K562 (cell line): Measurements from ENCODE around the gene ARHGEF7. TPM values are rescaled to one million over a fixed set of nuclear protein-coding genes. Genes with fewer than 3 reads are reported as not detected.
A peak's percentile ranks its signal among the peaks of the same experiment; 100 is the strongest.

ENCODE experiments used
- ATAC-seq: fragments of 200-7000 bp; cut with Tn5 transposase; 3 replicates; pipeline ENCODE4 v1.9.1; 2020; ENCODE audit warnings: moderate library complexity
- BruUV-seq: library from RNA; stranded (reverse); fragments of 400-500 nt; replicated peaks from 2 replicates; lab custom pipeline; 2021; lab: Mats Ljungman, UMichigan
- CTCF ChIA-PET: fragments of 300-600 bp; formaldehyde crosslinking; extraction: SDS; loops from one replicate; lab custom pipeline; 2021; ENCODE audit warnings: low intra/inter-chr PET ratio; lab: Yijun Ruan, JAX
- POLR2A ChIA-PET: fragments of 300-600, 350-650 bp; sonication (Branson Sonifier 250); formaldehyde crosslinking; extraction: SDS; loops from one replicate; lab custom pipeline; 2021; ENCODE audit warnings: antibody characterized with exemption, inconsistent platforms; lab: Yijun Ruan, JAX
- DNase-seq, 4 experiments: peaks; one replicate each; pipeline versions ENCODE4 v3.0.0 to v3.0.0-alpha.2; 2011 to 2018; ENCODE audit warnings: low spot score in 3 of 4, mixed read lengths in 3 of 4; ENCODE audit errors: extremely low read depth in 1 of 4
- FAIRE-seq: peaks from 2 replicates; lab custom pipeline; 2011; peaks lifted over from hg19 to GRCh38; lab: Jason Lieb, UNC
- H2AFZ ChIP-seq: 2 replicates; pipeline ENCODE4 v1.6.0; 2011; ENCODE audit warnings: low read depth, low read length, control low read depth, inconsistent platforms
- H3K27ac ChIP-seq: fragments of 200-600 bp; 3 replicates; pipeline ENCODE4 v1.8.0; 2011; ENCODE audit warnings: low read depth, mild to moderate bottlenecking, control low read depth, inconsistent platforms, low read length, moderate library complexity, mixed read lengths; ENCODE audit errors: extremely low read depth
- H3K27me3 ChIP-seq, 2 experiments: fragments of 300-600 bp in 1 of 2; 2 replicates in 1 of 2; 3 replicates in 1 of 2; pipeline versions ENCODE4 v1.6.0 to v1.8.0; 2011; ENCODE audit warnings: inconsistent platforms in 2 of 2, low read length in 2 of 2, mild to moderate bottlenecking in 1 of 2, mixed read lengths in 1 of 2, moderate library complexity in 1 of 2; ENCODE audit not compliant: control insufficient read depth in 2 of 2, insufficient read depth in 2 of 2
- H3K36me3 ChIP-seq: fragments of 300-600 bp; 3 replicates; pipeline ENCODE4 v1.8.0; 2011; ENCODE audit warnings: mild to moderate bottlenecking, low read length, inconsistent platforms; ENCODE audit not compliant: control insufficient read depth, insufficient read depth
- H3K4me1 ChIP-seq, 2 experiments: fragments of 200-600 bp in 1 of 2; replicated peaks in 1 of 2; 2 replicates in 1 of 2; 3 replicates in 1 of 2; pipeline versions ENCODE4 v1.5.1 to v1.8.0; 2011; ENCODE audit warnings: inconsistent platforms in 2 of 2, low read length in 2 of 2, mild to moderate bottlenecking in 1 of 2, mixed read lengths in 1 of 2, moderate library complexity in 1 of 2; ENCODE audit not compliant: control insufficient read depth in 2 of 2, insufficient read depth in 2 of 2
- H3K4me2 ChIP-seq: 2 replicates; pipeline ENCODE4 v1.6.1; 2011; ENCODE audit warnings: low read length, control low read depth, inconsistent platforms, mixed read lengths; ENCODE audit not compliant: insufficient read depth
- H3K4me3 ChIP-seq: fragments of 200-600 bp; sonication (generic), shearing (Covaris generic); 2 replicates; pipeline ENCODE4 v1.5.1; 2016; ENCODE audit warnings: control low read depth, inconsistent platforms
- H3K79me2 ChIP-seq: fragments of 200-600 bp; 3 replicates; pipeline ENCODE4 v1.8.0; 2011; ENCODE audit warnings: low read length, inconsistent platforms; ENCODE audit not compliant: control insufficient read depth, insufficient read depth
- H3K9ac ChIP-seq, 2 experiments: 2 replicates each; pipeline versions ENCODE4 v1.6.0 to v1.6.1; 2011; ENCODE audit warnings: low read depth in 2 of 2, low read length in 2 of 2, control low read depth in 1 of 2, inconsistent platforms in 1 of 2, mild to moderate bottlenecking in 1 of 2, mixed read lengths in 1 of 2; ENCODE audit not compliant: insufficient read depth in 1 of 2
- H3K9me1 ChIP-seq: one replicate; pipeline ENCODE4 v1.6.0; 2011; ENCODE audit warnings: inconsistent platforms, mild to moderate bottlenecking, low read length, moderate library complexity; ENCODE audit not compliant: control insufficient read depth, insufficient read depth
- H3K9me3 ChIP-seq: replicated peaks from 2 replicates; pipeline ENCODE4 v1.5.1; 2011; ENCODE audit warnings: low read depth, low read length, inconsistent platforms; ENCODE audit not compliant: control insufficient read depth, insufficient read depth
- H4K20me1 ChIP-seq: replicated peaks from 2 replicates; pipeline ENCODE4 v1.6.1; 2011; ENCODE audit warnings: low read length, inconsistent platforms, mixed read lengths; ENCODE audit not compliant: control insufficient read depth, insufficient read depth
- CBFB ChIP-seq: sonication (generic); formaldehyde crosslinking; IDR thresholded peaks from 2 replicates; pipeline ENCODE4 v1.4.0; 2020; ENCODE audit warnings: mild to moderate bottlenecking, missing genetic modification reagents
- CBX8 ChIP-seq: fragments of 200-600 bp; sonication (generic); IDR thresholded peaks from 2 replicates; pipeline ENCODE4 v1.6.1; 2012; ENCODE audit warnings: borderline replicate concordance, mixed run types, low read depth, mild to moderate bottlenecking, moderate library complexity, mixed read lengths, low read length, control low read depth, inconsistent platforms; ENCODE audit not compliant: poor library complexity, severe bottlenecking; ENCODE audit errors: extremely low read depth
- FOXK1 ChIP-seq: sonication (generic); formaldehyde crosslinking; IDR thresholded peaks from 2 replicates; pipeline ENCODE4 v1.8.0; 2022; ENCODE audit warnings: missing genetic modification reagents, mild to moderate bottlenecking, borderline replicate concordance
- NR3C1 ChIP-seq: sonication (generic); formaldehyde crosslinking; IDR thresholded peaks from 2 replicates; pipeline ENCODE4 v1.8.1; 2022; ENCODE audit warnings: missing genetic modification reagents
- WGBS: fragments of 100-300 bp; shearing (Covaris generic); methylation state at CpG from one replicate; pipeline ENCODE4 v1.1.6; 2016; ENCODE audit warnings: low coverage, mixed read lengths; ENCODE audit not compliant: insufficient coverage; ENCODE audit errors: missing lambda C conversion rate; 5-methylcytosine and 5-hydroxymethylcytosine counted together
- in situ Hi-C: fragments of 300-500 bp; cut with MboI; formaldehyde crosslinking; loops from 4 replicates; pipeline ENCODE4 v1.15.0; 2018; ENCODE audit warnings: inconsistent platforms, mixed read lengths
- intact Hi-C: fragments of 100-400 bp; cut with micrococcal nuclease; formaldehyde crosslinking; loops from 2 replicates; pipeline ENCODE4 v1.14.2; 2022
- polyA plus RNA-seq, 8 experiments: library from polyadenylated mRNA; depleted of rRNA in 4 of 8; stranded (reverse) in 5 of 8; unstranded in 3 of 8; fragments of >200 nt; fragmentation: Nextera tagmentation in 2 of 8; fragmentation: Illumina TruSeq in 1 of 8; extraction: Ambion mirVana in 2 of 8; extraction: Trizol in 1 of 8; gene quantifications; 2 replicates each; pipeline versions ENCODE4 v1.2.1 to v1.2.3, GENCODE V29; 2011 to 2014; ENCODE audit warnings: inconsistent platforms in 1 of 8, missing spikeins in 1 of 8
- total RNA-seq, 7 experiments: library from RNA; depleted of rRNA in 6 of 7; stranded (reverse); fragments of >200 nt in 6 of 7; fragmentation: Illumina TruSeq in 2 of 7; extraction: Trizol in 2 of 7; gene quantifications; 2 replicates each; pipeline versions ENCODE4 v1.2.1 to v1.2.3, GENCODE V29; 2011 to 2021; ENCODE audit warnings: low replicate concordance in 1 of 7

ARHGEF7 gene
- total and polyA plus RNA-seq, 9 of the 15 experiments (the other 6 are each of a cell fraction or from before 2014, with no cell fraction given), result 2.1 to 26.8 (median 17.5) TPM

- H3K9me1 ChIP-seq, result no peaks in the 10 kb centered on the region
- DNase-seq (no peak), FAIRE-seq (no peak), ATAC-seq (no peak)
- no peak overlapping the region for H2AFZ ChIP-seq
- ChIA-PET POLR2A (no interaction called here), CTCF (no interaction called here)
- H3K27me3 ChIP-seq, result peaks cover 37 to 59% of the 10 kb centered on the region in 2 experiments
- no peak overlapping the region for H3K4me3 ChIP-seq
- TF ChIP-seq CBFB (CRISPR knock-in tag), result no peak
- no peak for TF ChIP-seq FOXK1 (CRISPR knock-in tag)
- peak; percentile 62 for TF ChIP-seq CBX8
- H3K79me2 ChIP-seq, result no peaks in the 10 kb centered on the region
- H3K4me2 ChIP-seq, result no peak overlapping the region
- H3K9me3 ChIP-seq, result no peaks in the 10 kb centered on the region
- no peak overlapping the region for H3K27ac ChIP-seq
- intact Hi-C loops, result no loop called here
- no peaks in the 10 kb centered on the region for H3K36me3 ChIP-seq
- in situ Hi-C loops, result no loop called here
- no TSS peak for BruUV-seq
- WGBS, result 0% methylated on average over 1 of the region's 1 CpG
- no peaks in the 10 kb centered on the region; the same call in 1 of the 2 replicates for H4K20me1 ChIP-seq
- peaks cover 0 to 14% of the 10 kb centered on the region in 2 experiments; a peak in 2 of 5 replicates for H3K4me1 ChIP-seq
- no peak overlapping the region for H3K9ac ChIP-seq
Measured at GRCh38 chr13:111116856-111117255, 1.7 kb downstream of the ARHGEF7 start.

DNA sequence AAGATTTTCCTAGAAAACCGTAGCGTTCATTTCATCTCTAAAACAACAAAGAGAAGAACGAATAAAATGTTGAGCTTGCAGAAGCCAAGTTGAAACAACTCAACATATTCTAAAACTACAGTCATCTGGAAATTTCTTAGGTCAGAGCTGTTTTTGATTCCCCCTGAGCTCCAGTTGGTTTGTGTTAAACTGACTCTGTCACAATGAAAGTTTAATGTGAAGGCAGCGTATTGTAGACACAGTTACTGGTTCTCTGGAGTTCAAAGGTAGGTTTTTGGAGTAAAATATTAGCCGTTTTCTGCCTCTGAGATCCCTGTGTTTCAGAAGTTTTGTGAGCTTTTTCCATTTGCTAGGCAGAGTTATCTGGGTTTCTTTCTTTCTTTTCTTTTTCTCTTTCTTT lies 2.2 kb downstream of the ARHGEF7 start:
- no peak overlapping the region for H2AFZ ChIP-seq
- TF ChIP-seq CBX8 (peak; percentile 10), NR3C1 (no peak)
- intact Hi-C loops (no loop called here), in situ Hi-C loops (no loop called here)
- no peak overlapping the region for H3K27ac ChIP-seq
- no peaks in the 10 kb centered on the region for H3K9me1 ChIP-seq
- peaks cover 0 to 14% of the 10 kb centered on the region in 2 experiments; a peak in 2 of 5 replicates for H3K4me1 ChIP-seq
- H3K4me3 ChIP-seq, result no peak overlapping the region
- 0% methylated on average over 5 of the region's 5 CpGs for WGBS
- DNase-seq (no peak), FAIRE-seq (no peak), ATAC-seq (no peak)
- no peaks in the 10 kb centered on the region; the same call in 1 of the 2 replicates for H4K20me1 ChIP-seq
- H3K4me2 ChIP-seq, result no peak overlapping the region
- no peak overlapping the region for H3K9ac ChIP-seq
- ChIA-PET POLR2A (no interaction called here), CTCF (no interaction called here)
- no peaks in the 10 kb centered on the region for H3K9me3 ChIP-seq
- peaks cover 39 to 60% of the 10 kb centered on the region in 2 experiments for H3K27me3 ChIP-seq
- no TSS peak for BruUV-seq
- no peaks in the 10 kb centered on the region for H3K36me3 ChIP-seq
- no peaks in the 10 kb centered on the region for H3K79me2 ChIP-seq
